HG02588 (cell line): Measurements from ENCODE around the gene ROR2.

Experiments
- ATAC-seq: cut with Tn5 transposase; IDR thresholded peaks from one replicate; pipeline ENCODE4 v1.9.1; 2021; ENCODE audit warnings: mild to moderate bottlenecking, moderate library complexity; ENCODE audit not compliant: unreplicated experiment

The ROR2 gene

DNA sequence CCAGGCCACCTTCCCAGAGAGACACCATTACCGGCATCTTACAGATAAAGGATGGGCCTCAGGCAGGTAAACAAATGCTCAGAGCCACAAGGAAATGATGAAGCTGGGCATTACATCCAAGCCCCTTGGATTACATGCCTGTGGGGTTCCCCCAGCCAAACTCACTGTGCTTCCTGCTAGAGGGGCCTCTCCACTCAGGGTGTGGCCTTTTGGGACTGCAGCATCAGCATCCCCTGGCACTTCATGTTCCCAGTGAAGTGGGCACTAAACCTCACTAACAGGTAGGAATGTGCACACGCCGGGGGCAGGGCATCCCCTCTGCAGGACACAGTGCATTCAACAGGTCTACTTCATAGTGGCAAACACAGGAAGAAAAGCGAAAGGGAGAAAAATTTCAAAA, 125.9 kb downstream of the ROR2 start:
- ATAC-seq, result no peak

DNA sequence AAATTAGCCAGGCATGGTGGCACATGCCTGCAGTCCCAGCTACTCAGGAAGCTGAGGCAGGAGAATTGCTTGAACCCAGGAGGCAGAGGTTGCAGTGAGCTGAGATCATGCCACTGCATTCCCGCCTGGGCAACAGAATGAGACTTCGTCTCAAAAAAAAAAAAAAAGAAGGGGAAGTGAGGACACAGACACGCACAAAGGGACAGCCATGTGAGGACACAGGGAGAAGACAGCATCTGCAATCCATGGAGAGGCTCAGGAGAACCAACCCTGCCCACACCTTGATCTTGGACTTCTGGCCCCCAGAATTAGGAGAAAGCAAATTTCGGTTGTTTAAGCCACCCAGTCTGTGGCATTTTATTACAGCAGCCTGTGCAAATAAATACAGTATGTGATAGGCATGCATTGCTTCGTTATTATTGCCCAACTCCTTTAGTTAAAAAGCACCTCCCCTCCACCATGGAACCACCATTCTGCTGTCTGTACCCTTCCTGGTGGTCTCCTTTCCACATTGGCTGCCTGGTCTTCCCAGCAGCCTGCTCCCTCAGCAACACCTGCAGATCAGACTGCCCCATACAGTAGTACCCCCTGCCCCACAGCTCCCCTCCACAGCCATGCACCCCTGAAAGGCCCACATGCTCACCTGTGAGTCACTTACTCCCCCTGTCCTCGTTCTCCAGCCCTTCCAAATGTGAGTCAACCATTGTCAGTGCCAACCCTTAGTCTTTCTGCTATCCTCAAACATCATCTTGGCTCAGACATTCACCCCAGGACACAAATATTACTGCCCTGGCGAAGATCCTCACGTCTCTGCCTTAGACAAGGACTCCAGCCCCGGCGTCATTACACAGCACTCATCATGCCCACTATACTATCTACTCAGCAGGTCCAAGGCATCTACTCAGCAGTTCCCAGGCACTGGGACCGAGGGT, 128.8 kb downstream of the ROR2 start:
- ATAC-seq, result no peak

DNA sequence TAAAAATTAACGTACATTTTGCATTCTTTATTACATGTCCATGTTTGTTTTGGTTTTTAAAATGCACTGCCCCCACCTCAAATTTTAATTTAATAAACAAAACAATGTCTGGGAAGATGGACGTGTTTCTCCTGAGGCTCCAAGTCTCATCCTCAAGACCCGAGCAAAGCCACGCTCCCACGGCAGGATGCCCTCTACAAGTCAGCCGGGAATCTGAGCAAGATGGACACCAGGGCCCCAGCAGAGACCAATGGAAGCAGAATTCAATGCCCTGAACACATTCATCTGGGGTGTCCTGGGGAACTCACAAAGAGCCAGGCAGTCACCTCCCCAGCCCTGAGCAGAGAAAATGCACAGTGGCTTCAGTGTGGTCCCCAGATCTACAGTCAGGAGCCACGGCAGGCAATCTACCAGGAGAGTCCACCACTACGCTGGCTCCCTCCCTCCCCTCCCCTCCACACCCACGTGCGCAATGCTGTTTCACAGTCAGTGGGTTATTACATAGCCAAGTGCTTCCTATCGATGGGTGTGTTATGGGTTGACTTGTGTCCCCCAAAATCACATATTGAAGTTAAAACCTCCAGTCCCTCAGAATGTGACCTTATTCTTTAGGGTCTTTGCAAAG, 129.8 kb downstream of the ROR2 start:
- ATAC-seq, result no peak

DNA sequence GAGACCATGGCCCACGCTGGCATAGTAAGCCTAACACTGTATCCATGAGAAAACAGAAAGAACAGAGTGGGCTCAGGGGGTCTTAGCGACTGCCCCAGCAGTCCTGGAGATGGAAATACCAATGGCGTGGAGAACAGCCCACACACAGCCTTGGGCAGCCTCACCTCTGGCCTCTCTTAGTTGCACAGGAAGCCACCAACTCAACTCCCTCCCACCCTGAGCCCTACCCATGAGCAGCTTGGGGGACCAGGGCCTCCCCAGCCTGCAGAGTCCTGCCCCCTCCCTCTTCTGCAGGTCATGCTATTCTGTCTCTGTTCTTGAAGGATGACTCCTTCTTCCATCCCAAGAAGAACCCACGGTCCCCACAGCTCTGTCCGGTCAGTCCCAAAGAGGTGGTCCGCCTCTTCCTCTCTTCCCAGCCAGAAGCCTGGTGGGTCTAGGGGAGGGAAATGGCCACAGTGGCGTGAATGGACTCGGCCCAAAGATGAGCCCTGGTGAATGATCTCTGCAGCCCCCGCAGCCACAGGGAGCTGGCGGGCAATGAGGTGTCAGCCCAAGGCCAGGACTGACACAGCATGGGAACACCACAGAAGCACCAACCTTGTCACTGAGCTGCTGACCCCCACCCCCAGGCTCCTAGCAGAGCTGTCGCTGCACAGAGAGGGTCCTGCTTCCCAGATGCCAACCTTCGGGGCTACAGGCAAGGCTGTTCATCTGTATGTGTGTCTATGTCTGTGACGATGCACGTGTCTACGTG, 131.2 kb downstream of the ROR2 start:
- ATAC-seq, result no peak

DNA sequence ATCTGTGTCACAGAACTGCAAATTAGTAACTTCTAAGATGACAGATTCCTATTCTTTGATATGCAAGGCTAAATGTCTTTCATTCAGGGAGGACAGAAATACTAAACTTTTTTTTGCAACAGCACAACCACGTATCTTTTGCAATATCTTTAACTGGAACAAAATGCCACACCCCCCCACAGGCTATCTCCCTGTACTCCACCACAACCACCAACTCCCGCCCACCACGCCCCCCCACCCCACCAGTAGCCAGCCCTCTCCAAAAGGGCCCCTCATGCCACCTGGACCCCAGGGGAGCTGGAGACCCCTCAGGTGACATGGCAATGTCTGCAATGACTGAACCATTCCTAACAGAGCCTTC, 131.8 kb downstream of the ROR2 start:
- no peak for ATAC-seq

DNA sequence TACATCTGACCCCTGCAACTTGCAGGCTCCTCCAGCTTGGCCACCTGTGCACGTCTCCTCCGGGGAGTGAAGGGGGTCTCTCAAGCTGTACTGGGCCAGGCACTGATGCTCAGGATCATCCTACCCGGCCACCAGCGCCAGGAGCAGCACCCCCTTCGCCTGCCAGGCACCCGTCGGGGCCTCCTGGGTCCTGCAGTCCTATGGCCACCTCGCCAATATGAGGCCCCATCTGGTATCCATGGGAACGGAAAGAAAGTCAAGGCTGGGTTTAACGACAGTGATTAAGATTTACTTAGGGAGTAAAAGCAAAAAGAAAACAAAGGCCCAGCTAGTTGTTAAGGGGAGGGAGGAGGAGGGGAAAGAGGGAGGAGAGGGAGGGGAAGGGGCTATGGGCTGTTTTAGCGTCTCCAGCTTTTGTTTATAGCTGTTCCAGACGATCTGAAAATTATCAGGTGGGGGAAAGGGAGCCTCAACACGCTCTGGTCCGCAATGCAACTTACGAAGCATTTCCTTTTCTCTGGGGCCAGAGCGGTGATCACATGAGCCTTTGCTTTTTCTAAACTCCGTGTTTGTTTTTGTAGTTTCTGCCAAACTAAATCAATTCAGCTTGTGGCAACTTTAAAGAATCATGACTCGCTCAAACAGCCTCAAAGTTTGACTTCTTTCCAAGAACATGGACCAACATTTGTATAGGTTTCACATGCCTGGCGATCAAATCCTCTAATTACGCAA, 132.4 kb downstream of the ROR2 start:
- no peak for ATAC-seq

DNA sequence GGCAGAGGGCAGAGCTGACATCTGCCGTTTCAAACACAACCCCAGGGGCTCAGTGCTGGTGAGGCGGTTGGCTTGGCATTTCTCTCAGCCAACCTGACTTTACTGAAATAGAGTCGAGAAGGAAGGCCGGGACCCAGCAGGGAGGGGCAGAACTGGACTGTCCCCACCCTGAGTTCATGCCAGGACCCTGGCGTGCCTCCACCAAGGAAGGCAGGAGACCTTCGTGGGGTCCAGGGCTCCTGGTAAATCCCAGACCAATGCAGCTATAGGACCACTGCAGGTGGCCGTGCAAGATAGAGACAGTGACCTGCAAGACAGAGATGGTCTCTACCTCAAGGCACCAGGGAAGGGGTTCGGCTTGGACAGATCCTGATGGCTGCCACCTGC, 132.9 kb downstream of the ROR2 start:
- ATAC-seq, result no peak

DNA sequence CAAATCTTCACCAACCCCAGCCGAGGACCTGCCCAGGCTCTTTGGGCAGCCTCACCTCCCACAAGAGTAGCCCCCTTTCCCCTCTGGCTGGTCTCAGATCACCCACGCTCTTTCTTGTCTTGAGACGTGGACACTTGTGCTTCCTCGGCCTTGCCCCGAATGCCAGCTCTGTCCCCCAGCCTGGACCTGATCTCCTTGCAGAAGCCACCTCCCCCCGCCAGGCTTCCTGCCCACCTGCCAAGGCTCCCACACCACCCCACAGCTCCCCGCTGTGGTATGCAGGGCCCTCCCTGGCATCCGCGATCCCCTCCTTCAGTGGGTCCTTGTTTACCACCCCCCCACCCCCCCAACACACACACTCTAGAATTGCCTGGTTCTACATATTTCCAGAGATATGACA, 133.7 kb downstream of the ROR2 start:
- ATAC-seq, result no peak

DNA sequence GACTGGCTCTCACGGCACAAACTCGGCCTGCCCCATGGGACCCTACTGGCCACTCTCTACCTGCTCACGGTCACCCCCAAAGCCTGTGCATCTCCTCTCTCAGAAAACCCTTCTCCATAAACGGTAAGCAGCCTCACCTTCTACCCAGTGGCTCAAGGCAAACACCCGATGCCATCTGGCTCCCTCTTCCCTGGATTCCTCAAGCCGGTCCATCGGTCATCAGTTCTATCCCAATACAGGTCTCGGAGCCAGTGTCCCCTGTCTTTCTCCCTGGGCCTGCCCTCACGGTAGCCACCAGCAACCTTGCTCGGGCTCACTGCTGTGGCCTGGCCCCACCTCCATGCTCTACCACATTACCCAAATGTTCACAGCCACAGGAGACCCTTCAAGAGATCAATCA, 134.1 kb downstream of the ROR2 start:
- no peak for ATAC-seq

DNA sequence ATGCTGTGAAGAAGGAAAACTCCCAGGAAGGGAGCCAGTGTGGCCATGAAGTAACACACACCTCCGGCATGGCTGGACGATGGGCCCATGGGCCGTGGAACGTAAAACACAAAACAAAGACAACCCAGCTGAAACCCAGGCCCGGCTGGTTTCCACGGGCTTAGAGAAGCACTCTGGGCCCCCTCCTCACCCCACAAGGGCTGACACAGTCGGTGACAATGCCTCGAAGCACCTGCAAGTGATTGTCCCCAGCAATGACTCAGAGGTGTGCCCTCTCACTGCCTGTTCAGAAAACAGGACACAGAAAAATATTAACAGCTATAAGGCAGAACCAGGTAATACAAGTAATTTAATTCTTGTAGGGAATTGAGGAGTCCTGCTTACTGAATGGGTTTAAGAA, 135.3 kb downstream of the ROR2 start:
- ATAC-seq, result no peak

DNA sequence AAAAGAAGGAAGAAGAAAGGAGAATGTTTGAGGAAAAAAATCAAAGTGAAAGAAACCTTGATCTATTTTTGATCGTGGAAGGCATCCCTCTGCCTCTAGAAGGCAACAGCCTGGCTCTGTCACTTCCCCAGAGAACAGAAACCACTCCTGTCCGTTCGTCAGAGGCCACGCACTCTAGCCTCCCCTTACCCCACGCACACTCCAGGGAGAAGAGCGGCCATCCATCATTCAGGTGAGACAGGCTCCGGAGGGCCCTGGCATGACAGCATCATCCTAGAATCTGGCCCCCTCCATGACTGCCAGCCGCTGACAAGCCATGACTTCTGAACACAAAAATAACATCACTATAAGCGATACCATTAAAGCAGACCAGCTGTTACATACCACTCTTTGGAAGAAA, 135.8 kb downstream of the ROR2 start:
- no peak for ATAC-seq

DNA sequence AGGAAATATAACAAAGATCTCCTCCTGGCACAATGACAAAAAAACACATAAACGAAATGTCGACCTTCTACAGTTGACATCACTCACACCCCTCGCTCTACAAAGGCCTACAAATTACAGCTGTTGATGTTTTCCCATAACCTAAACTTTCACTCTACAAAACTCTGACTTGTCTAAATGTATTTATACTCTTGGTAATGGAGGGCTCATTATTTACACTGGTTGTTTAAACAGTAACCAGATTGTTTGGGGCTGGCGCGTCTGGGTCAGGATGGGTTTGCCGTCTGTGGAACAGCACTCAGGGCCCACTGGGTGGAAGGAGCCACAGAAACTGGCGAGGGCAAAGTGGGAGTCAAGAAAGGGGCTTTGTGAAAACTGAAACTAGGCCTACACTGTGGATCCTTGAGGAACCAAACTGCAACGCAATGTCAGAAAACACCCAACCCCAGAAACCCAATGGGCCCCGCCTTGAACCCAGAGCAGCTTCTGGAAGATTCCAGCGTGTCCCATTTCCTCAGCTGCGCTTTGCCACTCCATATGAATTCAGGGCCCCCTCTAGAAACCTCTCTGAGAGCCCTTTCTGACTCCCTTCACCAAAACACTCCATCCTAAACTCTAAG, 136.7 kb downstream of the ROR2 start:
- no peak for ATAC-seq

DNA sequence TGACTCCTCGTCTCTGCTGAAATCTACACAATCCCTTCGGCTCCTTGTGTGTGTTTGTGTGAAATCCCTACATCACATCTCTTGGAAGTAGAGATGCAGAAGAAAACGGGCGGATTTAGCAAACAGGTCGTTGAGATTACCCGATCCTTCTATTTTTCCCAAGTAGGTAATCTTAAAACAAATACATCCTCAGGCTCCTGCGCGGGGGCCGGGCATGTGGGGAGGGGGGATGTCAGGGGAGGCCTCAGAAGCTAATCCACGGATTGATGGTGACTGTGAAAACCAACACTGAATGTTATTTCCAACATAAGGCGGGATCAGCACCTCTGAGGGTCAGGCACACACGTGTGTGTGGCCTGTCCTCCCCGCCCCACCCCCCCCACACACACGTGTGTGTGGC, 137.8 kb downstream of the ROR2 start:
- no peak for ATAC-seq

DNA sequence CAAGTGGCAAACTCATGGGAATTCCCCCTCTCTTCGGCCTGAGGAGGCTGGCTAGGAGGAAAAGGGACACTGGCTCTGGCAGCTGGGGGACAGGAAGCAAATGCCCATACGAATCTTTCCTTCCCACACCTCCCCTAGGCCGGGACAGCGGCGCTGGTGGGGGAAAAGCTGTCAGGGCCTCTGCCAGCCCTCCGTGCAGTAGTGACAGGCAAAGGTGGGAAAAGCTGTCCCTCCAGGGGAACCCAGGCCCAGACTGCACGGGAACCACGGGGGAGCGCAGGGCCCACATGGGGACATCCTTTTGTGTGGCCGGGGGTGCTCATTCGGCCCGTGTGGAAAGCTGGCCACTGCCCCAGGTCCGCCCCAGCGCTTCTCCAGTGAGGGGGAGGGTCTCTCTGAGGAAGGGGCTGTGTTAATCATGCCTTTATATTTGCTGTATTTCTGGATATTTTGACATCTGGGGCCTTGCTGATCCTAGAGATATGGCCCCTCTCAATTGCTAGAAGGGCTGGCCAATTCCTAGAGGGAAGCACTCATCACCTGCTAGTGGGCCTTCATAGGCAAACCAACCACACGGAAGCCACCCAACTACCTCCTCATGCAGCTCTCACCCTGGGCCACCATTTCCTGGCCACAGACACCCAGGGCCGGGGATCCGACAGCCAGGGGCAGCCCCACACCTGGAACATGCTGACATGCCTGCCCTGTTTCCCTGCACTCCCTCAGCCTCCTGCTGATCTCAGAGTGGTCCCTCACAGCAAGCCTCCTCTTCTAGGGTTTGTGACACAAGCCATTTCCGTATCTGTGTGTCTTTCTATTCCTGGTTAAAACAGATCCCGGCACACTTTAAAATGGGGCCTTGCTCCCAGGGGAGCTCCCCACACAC, 138.8 kb downstream of the ROR2 start:
- no peak for ATAC-seq

DNA sequence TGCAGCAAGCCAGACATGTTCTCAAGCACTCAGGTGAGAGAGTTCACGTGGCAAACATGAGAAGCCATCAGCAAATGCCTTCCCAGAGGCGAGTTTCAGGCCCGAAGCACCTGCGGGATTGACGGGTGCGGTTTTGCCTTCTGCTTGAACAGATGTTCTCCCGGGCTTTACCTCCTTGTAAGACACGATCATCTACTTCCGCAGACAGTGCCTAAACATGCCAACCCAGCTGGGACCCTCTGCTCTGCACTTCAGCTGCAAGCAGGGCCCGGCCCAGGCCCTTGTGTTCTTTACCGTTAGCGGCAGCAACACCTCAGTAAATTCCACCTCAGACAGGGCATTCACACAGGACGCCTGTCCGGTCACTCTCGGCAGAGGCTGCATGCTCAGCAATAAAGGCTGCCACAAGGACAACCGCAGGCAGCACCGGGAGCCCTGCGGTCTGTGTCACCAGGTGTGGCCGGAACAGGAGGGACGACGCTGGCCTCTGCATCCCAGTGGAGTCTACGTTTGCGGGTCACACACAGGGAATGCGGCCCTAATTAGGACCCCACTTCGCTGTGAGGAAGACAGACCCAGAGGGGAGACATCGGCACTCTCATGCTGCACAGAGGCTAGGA, 139.6 kb downstream of the ROR2 start:
- no peak for ATAC-seq

DNA sequence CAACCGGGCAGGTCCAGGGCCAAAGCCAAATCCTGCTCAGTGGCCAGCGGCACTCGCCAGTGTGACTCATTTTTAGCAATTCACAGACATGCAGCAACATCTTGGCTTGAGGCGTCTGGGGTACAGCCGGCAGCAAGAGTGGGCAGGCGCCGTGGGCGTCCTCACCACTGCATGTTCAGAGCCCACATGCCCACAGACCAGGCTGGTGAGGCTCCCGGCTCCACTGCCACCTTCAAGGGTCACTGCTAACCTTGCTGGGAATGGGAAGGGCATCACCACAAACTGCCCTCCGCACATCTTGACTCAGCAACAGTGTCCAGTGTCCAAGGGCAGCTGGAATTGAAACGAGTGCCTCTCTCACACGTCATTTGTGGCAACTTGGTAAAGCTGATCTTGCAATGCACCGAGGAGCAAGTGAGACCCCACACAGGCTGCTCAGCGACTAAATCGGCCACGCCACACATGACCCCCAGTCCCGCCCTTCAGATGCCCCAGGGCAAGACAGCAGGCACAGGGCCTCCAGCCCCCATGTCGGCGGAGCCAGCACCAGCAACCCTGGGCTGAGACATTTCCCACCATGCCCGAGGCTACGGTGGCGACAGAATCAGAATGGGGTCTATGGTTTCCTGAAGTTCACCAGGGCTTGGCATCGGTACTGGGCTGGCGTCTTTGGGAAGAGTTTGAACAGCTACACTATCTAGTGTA, 140.3 kb downstream of the ROR2 start:
- ATAC-seq, result no peak

DNA sequence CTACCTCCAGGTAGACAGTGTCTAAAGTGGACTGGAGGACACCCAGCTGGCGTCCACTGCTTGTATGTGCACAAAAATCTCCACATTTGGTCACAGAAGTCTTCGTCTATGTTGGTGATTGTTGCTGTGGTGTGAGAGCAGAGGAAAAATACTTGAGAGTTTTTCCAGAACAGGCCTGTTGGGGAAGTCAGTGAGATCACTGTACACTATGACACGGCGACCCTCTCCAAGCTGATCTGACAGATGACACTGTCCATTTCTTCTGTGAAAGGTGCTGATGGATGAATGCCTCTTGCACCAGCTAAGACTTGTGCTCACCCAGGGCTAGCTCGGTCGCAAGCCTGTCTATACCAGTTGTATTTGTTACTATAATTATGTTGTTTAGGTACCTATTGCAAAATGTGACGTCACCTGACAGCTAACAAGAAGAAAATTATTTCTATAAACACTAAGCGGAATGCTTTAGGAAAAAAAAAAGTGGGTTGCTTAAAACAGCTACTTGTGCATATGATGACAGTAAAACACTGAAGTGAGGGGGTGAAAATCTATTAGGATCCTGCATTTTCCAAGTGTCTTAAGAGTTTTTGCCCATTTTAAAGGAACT, 142.3 kb downstream of the ROR2 start:
- no peak for ATAC-seq

DNA sequence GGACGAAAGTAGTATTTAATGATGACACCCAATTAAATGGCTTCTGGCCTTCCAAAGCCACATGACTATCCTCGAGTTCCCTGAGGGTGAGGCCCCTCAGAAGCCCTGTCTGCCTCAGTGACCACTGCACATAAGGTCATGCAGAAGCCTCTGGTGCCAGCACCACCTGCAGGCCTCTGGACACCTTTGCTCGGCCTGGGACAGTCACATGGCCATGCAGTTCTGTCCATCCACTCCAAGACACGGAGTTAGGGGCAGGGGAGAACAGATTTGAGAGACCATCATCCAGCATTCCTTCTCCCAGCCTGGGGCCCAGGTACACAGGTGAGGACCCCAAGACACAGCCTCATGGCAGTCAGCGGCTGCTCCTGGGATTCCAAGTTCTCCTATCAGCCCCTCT, 145.0 kb downstream of the ROR2 start:
- no peak for ATAC-seq
